Measurements from ENCODE around the gene SPNS2.

SPNS2 gene

GRCh38 chr17:4482338-4483011, 16.2 kb upstream of the SPNS2 start:
- H3K4ac ChIP-seq (ENCODE audit: low read depth, low read length), result peak overlapping the region; percentile 66
- no peaks in the 10 kb centered on the region for H3K27me3 ChIP-seq (ENCODE audit: insufficient read depth, low read length)
- peak overlapping the region; percentile 39 for H3K18ac ChIP-seq (ENCODE audit: low read length)
- no peak overlapping the region for H3K4me3 ChIP-seq (ENCODE audit: low read depth, low read length)
- peak overlapping the region; percentile 81 for H2BK12ac ChIP-seq (ENCODE audit: low read length)
- H4K12ac ChIP-seq (ENCODE audit: low read depth, low read length), result no peak overlapping the region
- no peak for DNase-seq
- peak overlapping the region; percentile 88 for H4K91ac ChIP-seq (ENCODE audit: low read depth, low read length)
- peak overlapping the region; percentile 58 for H4K8ac ChIP-seq (ENCODE audit: low read depth, low read length)
- peaks cover 46 to 55% of the 10 kb centered on the region in 2 experiments for H3K4me1 ChIP-seq (ENCODE audit: control insufficient read depth in 1 of 2, insufficient read depth in 2 of 2, low read length in 2 of 2)
- no CpG with 5 or more reads among the region's 16 CpGs for WGBS (ENCODE audit: extremely low coverage, insufficient coverage, insufficient read length)
- no peak overlapping the region for H2AFZ ChIP-seq (ENCODE audit: insufficient read depth, low read length, poor library complexity)
- no peak overlapping the region for H3K9ac ChIP-seq (ENCODE audit: low read length)
- H2BK120ac ChIP-seq (ENCODE audit: insufficient read depth, low read length, poor library complexity), result peak overlapping the region; percentile 82
- H3K9me3 ChIP-seq (ENCODE audit: insufficient read depth, low read depth, low read length), result peaks cover 2% of the 10 kb centered on the region
- H3K27ac ChIP-seq (ENCODE audit: low read depth, low read length), result peak overlapping the region; percentile 67
- no peaks in the 10 kb centered on the region for H3K36me3 ChIP-seq (ENCODE audit: control insufficient read depth in 1 of 2, insufficient read depth in 2 of 2, low read length in 2 of 2)
- peak overlapping the region; percentile 44 for H2AK5ac ChIP-seq (ENCODE audit: low read length)
- H3K23ac ChIP-seq (ENCODE audit: low read length), result no peak overlapping the region
- no peak overlapping the region for H3K4me2 ChIP-seq (ENCODE audit: low read length)
- peak overlapping the region; percentile 93 for H3K14ac ChIP-seq (ENCODE audit: low read length)
- H3K79me2 ChIP-seq (ENCODE audit: control insufficient read depth, insufficient read depth, low read length, poor library complexity), result peaks cover 6% of the 10 kb centered on the region
- H3K79me1 ChIP-seq (ENCODE audit: low read length), result peaks cover 69% of the 10 kb centered on the region
- peak overlapping the region; percentile 92 for H2BK5ac ChIP-seq (ENCODE audit: low read depth, low read length, poor library complexity)

- H3K4me1 ChIP-seq (ENCODE audit: control insufficient read depth in 1 of 2, insufficient read depth in 2 of 2, low read length in 2 of 2), result peaks cover 50 to 60% of the 10 kb centered on the region in 2 experiments
- peak overlapping the region; percentile 67 for H3K27ac ChIP-seq (ENCODE audit: low read depth, low read length)
- peak; percentile 84 to 92 for DNase-seq
- H3K18ac ChIP-seq (ENCODE audit: low read length), result peak overlapping the region; percentile 76
- peak overlapping the region; percentile 58 for H4K8ac ChIP-seq (ENCODE audit: low read depth, low read length)
- H3K4ac ChIP-seq (ENCODE audit: low read depth, low read length), result peak overlapping the region; percentile 66
- H3K14ac ChIP-seq (ENCODE audit: low read length), result peak overlapping the region; percentile 93
- H3K23ac ChIP-seq (ENCODE audit: low read length), result no peak overlapping the region
- H3K79me1 ChIP-seq (ENCODE audit: low read length), result peaks cover 73% of the 10 kb centered on the region
- peak overlapping the region; percentile 88 for H4K91ac ChIP-seq (ENCODE audit: low read depth, low read length)
- H2AFZ ChIP-seq (ENCODE audit: insufficient read depth, low read length, poor library complexity), result no peak overlapping the region
- no peaks in the 10 kb centered on the region for H3K27me3 ChIP-seq (ENCODE audit: insufficient read depth, low read length)
- H3K9me3 ChIP-seq (ENCODE audit: insufficient read depth, low read depth, low read length), result peaks cover 2% of the 10 kb centered on the region
- H2BK12ac ChIP-seq (ENCODE audit: low read length), result peak overlapping the region; percentile 81
- no CpG with 5 or more reads among the region's 13 CpGs for WGBS (ENCODE audit: extremely low coverage, insufficient coverage, insufficient read length)
- H3K4me2 ChIP-seq (ENCODE audit: low read length), result no peak overlapping the region
- no peak overlapping the region for H3K4me3 ChIP-seq (ENCODE audit: low read depth, low read length)
- peak overlapping the region; percentile 80 for H2AK5ac ChIP-seq (ENCODE audit: low read length)
- peak overlapping the region; percentile 92 for H2BK5ac ChIP-seq (ENCODE audit: low read depth, low read length, poor library complexity)
- no peaks in the 10 kb centered on the region for H3K36me3 ChIP-seq (ENCODE audit: control insufficient read depth in 1 of 2, insufficient read depth in 2 of 2, low read length in 2 of 2)
- H2BK120ac ChIP-seq (ENCODE audit: insufficient read depth, low read length, poor library complexity), result peak overlapping the region; percentile 82
- H3K9ac ChIP-seq (ENCODE audit: low read length), result no peak overlapping the region
- peaks cover 6% of the 10 kb centered on the region for H3K79me2 ChIP-seq (ENCODE audit: control insufficient read depth, insufficient read depth, low read length, poor library complexity)
- no peak overlapping the region for H4K12ac ChIP-seq (ENCODE audit: low read depth, low read length)
Observed at GRCh38 chr17:4483012-4483840, 15.5 kb upstream of the SPNS2 start.

- Histone ChIP-seq H3K4me3 (ENCODE audit: low read depth, low read length) (no peak overlapping the region), H2AFZ (ENCODE audit: insufficient read depth, low read length, poor library complexity) (peak overlapping the region; percentile 15), H3K9me3 (ENCODE audit: insufficient read depth, low read depth, low read length) (no peaks in the 10 kb centered on the region), H3K14ac (ENCODE audit: low read length) (peak overlapping the region; percentile 57), H4K12ac (ENCODE audit: low read depth, low read length) (no peak overlapping the region), H3K4ac (ENCODE audit: low read depth, low read length) (peak overlapping the region; percentile 25), H4K91ac (ENCODE audit: low read depth, low read length) (peak overlapping the region; percentile 82), H2BK12ac (ENCODE audit: low read length) (peak overlapping the region; percentile 85), H3K79me2 (ENCODE audit: control insufficient read depth, insufficient read depth, low read length, poor library complexity) (peaks cover 18% of the 10 kb centered on the region), H3K27me3 (ENCODE audit: insufficient read depth, low read length) (no peaks in the 10 kb centered on the region), H3K4me2 (ENCODE audit: low read length) (no peak overlapping the region), H3K27ac (ENCODE audit: low read depth, low read length) (peak overlapping the region; percentile 67), H3K79me1 (ENCODE audit: low read length) (peaks cover 77% of the 10 kb centered on the region), H3K23ac (ENCODE audit: low read length) (no peak overlapping the region), H2BK120ac (ENCODE audit: insufficient read depth, low read length, poor library complexity) (peak overlapping the region; percentile 66), H4K8ac (ENCODE audit: low read depth, low read length) (peak overlapping the region; percentile 47), H3K18ac (ENCODE audit: low read length) (peak overlapping the region; percentile 41), H2AK5ac (ENCODE audit: low read length) (peak overlapping the region; percentile 59), H2BK5ac (ENCODE audit: low read depth, low read length, poor library complexity) (peak overlapping the region; percentile 74), H3K9ac (ENCODE audit: low read length) (no peak overlapping the region), H3K36me3 (ENCODE audit: control insufficient read depth in 1 of 2, insufficient read depth in 2 of 2, low read length in 2 of 2) (no peaks in the 10 kb centered on the region), H3K4me1 (ENCODE audit: control insufficient read depth in 1 of 2, insufficient read depth in 2 of 2, low read length in 2 of 2) (peaks cover 66 to 74% of the 10 kb centered on the region in 2 experiments)
- no CpG with 5 or more reads among the region's 31 CpGs for whole genome bisulfite sequencing (ENCODE audit: extremely low coverage, insufficient coverage, insufficient read length)
- peak in 1 of 2 donors; percentile 41 for DNase-seq
Observed at GRCh38 chr17:4485676-4486646, 12.7 kb upstream of the SPNS2 start.

- H3K79me1 ChIP-seq (ENCODE audit: low read length), result peaks cover 77% of the 10 kb centered on the region
- H2BK5ac ChIP-seq (ENCODE audit: low read depth, low read length, poor library complexity), result peak overlapping the region; percentile 57
- H3K9me3 ChIP-seq (ENCODE audit: insufficient read depth, low read depth, low read length), result no peaks in the 10 kb centered on the region
- peak overlapping the region; percentile 6 for H2AK5ac ChIP-seq (ENCODE audit: low read length)
- peak overlapping the region; percentile 64 for H3K4ac ChIP-seq (ENCODE audit: low read depth, low read length)
- H3K23ac ChIP-seq (ENCODE audit: low read length), result no peak overlapping the region
- H3K14ac ChIP-seq (ENCODE audit: low read length), result peak overlapping the region; percentile 73
- WGBS (ENCODE audit: extremely low coverage, insufficient coverage, insufficient read length), result no CpG with 5 or more reads among the region's 8 CpGs
- peaks cover 64 to 74% of the 10 kb centered on the region in 2 experiments for H3K4me1 ChIP-seq (ENCODE audit: control insufficient read depth in 1 of 2, insufficient read depth in 2 of 2, low read length in 2 of 2)
- peaks cover 20% of the 10 kb centered on the region for H3K79me2 ChIP-seq (ENCODE audit: control insufficient read depth, insufficient read depth, low read length, poor library complexity)
- no peak overlapping the region for H2AFZ ChIP-seq (ENCODE audit: insufficient read depth, low read length, poor library complexity)
- H2BK120ac ChIP-seq (ENCODE audit: insufficient read depth, low read length, poor library complexity), result peak overlapping the region; percentile 0
- H3K18ac ChIP-seq (ENCODE audit: low read length), result peak overlapping the region; percentile 78
- H3K27ac ChIP-seq (ENCODE audit: low read depth, low read length), result no peak overlapping the region
- H4K8ac ChIP-seq (ENCODE audit: low read depth, low read length), result peak overlapping the region; percentile 64
- H2BK12ac ChIP-seq (ENCODE audit: low read length), result peak overlapping the region; percentile 90
- no peak overlapping the region for H4K12ac ChIP-seq (ENCODE audit: low read depth, low read length)
- no peak overlapping the region for H3K4me3 ChIP-seq (ENCODE audit: low read depth, low read length)
- H3K4me2 ChIP-seq (ENCODE audit: low read length), result no peak overlapping the region
- peak overlapping the region; percentile 92 for H4K91ac ChIP-seq (ENCODE audit: low read depth, low read length)
- no peaks in the 10 kb centered on the region for H3K36me3 ChIP-seq (ENCODE audit: control insufficient read depth in 1 of 2, insufficient read depth in 2 of 2, low read length in 2 of 2)
- H3K9ac ChIP-seq (ENCODE audit: low read length), result no peak overlapping the region
- no peak for DNase-seq
- no peaks in the 10 kb centered on the region for H3K27me3 ChIP-seq (ENCODE audit: insufficient read depth, low read length)
Observed at GRCh38 chr17:4487296-4487695, 11.4 kb upstream of the SPNS2 start.

Measured in trophoblast cell (in vitro differentiated cells and primary cell).